DND-41 (cell line): Measurements from ENCODE around the gene ZKSCAN1.

ENCODE experiments used
- ATAC-seq: fragments of 200-7000 bp; cut with Tn5 transposase; 3 replicates; pipeline ENCODE4 v1.9.1; 2021; ENCODE audit warnings: low read depth; ENCODE audit not compliant: insufficient read depth
- DNase-seq: peaks from one replicate; pipeline ENCODE4 v3.0.0-alpha.2; 2020
- H2AFZ ChIP-seq: 2 replicates; pipeline ENCODE4 v1.6.0; 2012; ENCODE audit warnings: low read depth, low read length
- H3K27ac ChIP-seq: 2 replicates; pipeline ENCODE4 v1.5.1; 2012; ENCODE audit warnings: low read length, inconsistent platforms
- H3K27me3 ChIP-seq: fragments of 200-600 bp; sonication (generic); 2 replicates; pipeline ENCODE4 v1.6.0; 2012; ENCODE audit warnings: low read length, mild to moderate bottlenecking, inconsistent platforms; ENCODE audit not compliant: insufficient read depth, poor library complexity
- H3K36me3 ChIP-seq: 2 replicates; pipeline ENCODE4 v1.5.1; 2012; ENCODE audit warnings: low read length, inconsistent platforms; ENCODE audit not compliant: insufficient read depth
- H3K4me1 ChIP-seq: 2 replicates; pipeline ENCODE4 v1.5.1; 2012; ENCODE audit warnings: mild to moderate bottlenecking, low read length; ENCODE audit not compliant: insufficient read depth
- H3K4me2 ChIP-seq: 2 replicates; pipeline ENCODE4 v1.6.0; 2012; ENCODE audit warnings: mild to moderate bottlenecking, moderate library complexity, low read length, inconsistent platforms; ENCODE audit not compliant: insufficient read depth
- H3K4me3 ChIP-seq, 2 experiments: fragments of 200-600 bp in 1 of 2; shearing (Covaris generic) in 1 of 2; 2 replicates each; pipeline ENCODE4 v1.5.1; 2012 to 2016; ENCODE audit warnings: inconsistent platforms in 2 of 2, low read length in 2 of 2, mild to moderate bottlenecking in 2 of 2, low read depth in 1 of 2, moderate library complexity in 1 of 2
- H3K79me2 ChIP-seq: 2 replicates; pipeline ENCODE4 v1.6.0; 2012; ENCODE audit warnings: low read length, inconsistent platforms; ENCODE audit not compliant: insufficient read depth
- H3K9ac ChIP-seq: 2 replicates; pipeline ENCODE4 v1.6.0; 2012; ENCODE audit warnings: low read depth, mild to moderate bottlenecking, inconsistent platforms, low read length, moderate library complexity
- H3K9me3 ChIP-seq: 2 replicates; pipeline ENCODE4 v1.5.1; 2012; ENCODE audit warnings: low read length, moderate library complexity, mild to moderate bottlenecking, inconsistent platforms; ENCODE audit not compliant: insufficient read depth, severe bottlenecking
- H4K20me1 ChIP-seq: 2 replicates; pipeline ENCODE4 v1.6.0; 2012; ENCODE audit warnings: low read length; ENCODE audit not compliant: insufficient read depth
- EZH2 ChIP-seq: IDR thresholded peaks from 3 replicates; pipeline ENCODE4 v1.6.1; 2012; ENCODE audit warnings: borderline replicate concordance, low read depth, mild to moderate bottlenecking, moderate library complexity, low read length, inconsistent platforms; ENCODE audit not compliant: severe bottlenecking
- TF ChIP-seq, protein P1 (sequence below): IDR thresholded peaks from 2 replicates; pipeline ENCODE4 v1.5.1; 2012; ENCODE audit warnings: borderline replicate concordance, low read length, moderate library complexity, mild to moderate bottlenecking; ENCODE audit not compliant: poor library complexity, severe bottlenecking; ENCODE audit errors: extremely low read depth

Gene ZKSCAN1

DNA sequence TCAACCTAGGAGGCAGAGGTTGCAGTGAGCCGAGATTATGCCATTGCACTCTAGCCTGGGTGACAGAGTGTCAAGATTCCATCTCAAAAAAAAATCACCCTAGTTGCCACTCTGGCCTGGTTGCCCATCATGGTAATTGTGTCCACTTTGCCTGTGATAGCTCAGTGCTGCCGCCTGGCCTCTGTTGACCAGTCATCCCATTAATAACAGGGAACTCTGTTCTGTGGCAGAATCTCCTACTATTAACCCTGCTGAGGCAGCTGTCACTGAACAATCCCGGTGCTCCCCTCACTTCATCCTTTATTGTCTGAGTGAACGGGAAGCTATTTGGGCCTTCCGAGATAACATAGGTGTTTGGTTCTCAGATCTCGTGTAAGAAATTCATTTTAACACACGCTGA, 51.6 kb downstream of the ZKSCAN1 start:
- H3K9ac ChIP-seq: no peak overlapping the region
- no peaks in the 10 kb centered on the region for H3K79me2 ChIP-seq
- no peaks in the 10 kb centered on the region for H3K4me1 ChIP-seq
- no peaks in the 10 kb centered on the region for H4K20me1 ChIP-seq
- H3K36me3 ChIP-seq: peaks cover 65% of the 10 kb centered on the region
- no peak overlapping the region for H3K4me2 ChIP-seq
- no peak for DNase-seq
- no peaks in the 10 kb centered on the region for H3K27me3 ChIP-seq
- H3K27ac ChIP-seq: no peak overlapping the region
- no peak overlapping the region for H2AFZ ChIP-seq
- TF ChIP-seq, protein P1, sequence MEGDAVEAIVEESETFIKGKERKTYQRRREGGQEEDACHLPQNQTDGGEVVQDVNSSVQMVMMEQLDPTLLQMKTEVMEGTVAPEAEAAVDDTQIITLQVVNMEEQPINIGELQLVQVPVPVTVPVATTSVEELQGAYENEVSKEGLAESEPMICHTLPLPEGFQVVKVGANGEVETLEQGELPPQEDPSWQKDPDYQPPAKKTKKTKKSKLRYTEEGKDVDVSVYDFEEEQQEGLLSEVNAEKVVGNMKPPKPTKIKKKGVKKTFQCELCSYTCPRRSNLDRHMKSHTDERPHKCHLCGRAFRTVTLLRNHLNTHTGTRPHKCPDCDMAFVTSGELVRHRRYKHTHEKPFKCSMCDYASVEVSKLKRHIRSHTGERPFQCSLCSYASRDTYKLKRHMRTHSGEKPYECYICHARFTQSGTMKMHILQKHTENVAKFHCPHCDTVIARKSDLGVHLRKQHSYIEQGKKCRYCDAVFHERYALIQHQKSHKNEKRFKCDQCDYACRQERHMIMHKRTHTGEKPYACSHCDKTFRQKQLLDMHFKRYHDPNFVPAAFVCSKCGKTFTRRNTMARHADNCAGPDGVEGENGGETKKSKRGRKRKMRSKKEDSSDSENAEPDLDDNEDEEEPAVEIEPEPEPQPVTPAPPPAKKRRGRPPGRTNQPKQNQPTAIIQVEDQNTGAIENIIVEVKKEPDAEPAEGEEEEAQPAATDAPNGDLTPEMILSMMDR: no peak
- no peak for TF ChIP-seq EZH2
- 0 out of 3 replicates have a peak, but pooled peaks have one; percentile 11 for ATAC-seq
- H3K9me3 ChIP-seq: peaks cover 14% of the 10 kb centered on the region
- no peak overlapping the region for H3K4me3 ChIP-seq

DNA sequence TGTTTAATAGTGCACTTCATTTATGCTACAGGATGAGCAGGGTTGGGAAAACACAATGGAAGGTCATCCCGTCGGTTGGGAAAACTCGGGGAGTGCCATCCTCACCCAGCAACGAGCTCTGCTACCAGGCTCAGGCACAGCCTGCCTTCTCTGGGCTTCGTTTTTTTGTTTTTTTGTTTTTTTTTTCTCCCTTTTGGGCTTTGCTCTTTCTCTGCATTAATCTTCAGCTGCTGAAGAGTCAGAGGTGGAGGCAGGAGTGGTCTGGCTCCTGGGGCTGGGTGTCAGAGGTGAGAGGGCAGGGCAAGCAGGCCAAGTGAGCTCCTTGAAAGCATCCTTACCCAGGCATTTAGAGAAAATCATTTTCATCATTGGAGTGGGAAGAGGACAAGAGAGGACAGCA, 54.6 kb downstream of the ZKSCAN1 start:
- Histone ChIP-seq H3K9ac (no peak overlapping the region), H3K79me2 (peaks cover 5% of the 10 kb centered on the region; the same call in 1 of the 2 replicates), H3K4me1 (no peaks in the 10 kb centered on the region), H3K4me3 (no peak overlapping the region), H3K36me3 (peaks cover 77% of the 10 kb centered on the region), H3K9me3 (peaks cover 24% of the 10 kb centered on the region), H3K27me3 (no peaks in the 10 kb centered on the region), H3K27ac (no peak overlapping the region), H2AFZ (no peak overlapping the region), H3K4me2 (no peak overlapping the region), H4K20me1 (no peaks in the 10 kb centered on the region)
- DNase-seq (no peak), ATAC-seq (no peak)
- no peak for TF ChIP-seq EZH2

DNA sequence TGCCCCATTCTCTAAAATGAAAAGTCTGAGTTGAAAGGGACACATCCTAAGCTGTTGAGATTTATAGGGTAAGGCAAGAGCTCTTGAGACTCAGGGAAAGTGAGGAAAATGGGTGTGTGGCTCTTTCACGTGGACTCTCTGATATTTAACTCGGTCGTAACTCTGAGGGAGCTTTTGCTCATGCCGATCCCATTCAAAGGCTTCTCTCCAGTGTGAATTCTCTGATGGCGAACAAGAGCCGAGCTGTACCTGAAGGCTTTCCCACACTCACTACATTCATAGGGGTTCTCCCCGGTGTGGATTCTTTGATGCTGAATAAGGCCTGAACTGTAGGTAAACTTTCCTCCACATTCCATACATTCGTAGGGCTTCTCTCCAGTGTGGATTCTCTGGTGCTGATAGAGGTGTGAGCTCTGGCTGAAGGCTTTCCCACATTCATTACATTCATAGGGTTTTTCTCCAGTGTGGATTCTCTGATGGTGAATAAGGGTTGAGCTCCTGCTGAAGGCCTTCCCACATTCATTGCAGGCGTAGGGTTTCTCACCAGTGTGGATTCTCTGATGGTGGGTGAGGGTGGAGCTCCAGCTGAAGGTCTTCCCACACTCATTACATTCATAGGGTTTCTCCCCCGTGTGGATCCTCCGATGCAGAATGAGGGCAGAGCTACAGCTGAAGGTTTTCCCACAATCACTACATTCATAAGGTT, 55.8 kb downstream of the ZKSCAN1 start:
- no peaks in the 10 kb centered on the region for H3K27me3 ChIP-seq
- H3K4me3 ChIP-seq: no peak overlapping the region
- no peaks in the 10 kb centered on the region for H4K20me1 ChIP-seq
- DNase-seq (no peak), ATAC-seq (no peak)
- no peaks in the 10 kb centered on the region for H3K4me1 ChIP-seq
- H3K4me2 ChIP-seq: no peak overlapping the region
- H3K9ac ChIP-seq: no peak overlapping the region
- peaks cover 81% of the 10 kb centered on the region for H3K36me3 ChIP-seq
- H3K27ac ChIP-seq: no peak overlapping the region
- TF ChIP-seq, protein P1: no peak
- no peak for TF ChIP-seq EZH2
- peaks cover 24% of the 10 kb centered on the region for H3K9me3 ChIP-seq
- H2AFZ ChIP-seq: no peak overlapping the region
- peaks cover 17% of the 10 kb centered on the region for H3K79me2 ChIP-seq

DNA sequence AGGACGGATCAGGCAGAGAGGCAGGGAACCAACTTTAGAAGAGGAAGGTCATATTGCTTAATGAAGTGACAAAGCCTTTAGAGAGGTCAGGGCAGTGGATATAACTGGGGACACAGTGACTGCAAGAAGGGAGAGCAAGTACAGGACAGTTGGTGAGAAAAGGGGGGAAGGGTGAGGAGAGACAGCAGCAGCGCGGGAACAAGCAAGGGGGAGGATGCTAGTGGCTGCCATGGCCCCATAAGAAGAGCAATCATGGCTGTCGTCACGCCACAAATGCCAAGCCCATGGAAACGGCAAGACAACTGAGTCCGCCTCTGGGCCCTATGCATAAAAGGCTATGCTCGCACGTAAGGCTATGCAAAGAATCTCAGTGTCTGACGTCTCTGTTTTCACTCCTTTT, 57.1 kb downstream of the ZKSCAN1 start:
- H3K9me3 ChIP-seq: peaks cover 24% of the 10 kb centered on the region
- H3K36me3 ChIP-seq: peaks cover 87% of the 10 kb centered on the region
- TF ChIP-seq, protein P1: no peak
- TF ChIP-seq EZH2: no peak
- H3K4me1 ChIP-seq: no peaks in the 10 kb centered on the region
- no peak overlapping the region for H2AFZ ChIP-seq
- H3K4me3 ChIP-seq: no peak overlapping the region
- H3K9ac ChIP-seq: no peak overlapping the region
- H3K4me2 ChIP-seq: no peak overlapping the region
- ATAC-seq (no peak), DNase-seq (no peak)
- peaks cover 2% of the 10 kb centered on the region; the same call in 1 of the 2 replicates for H4K20me1 ChIP-seq
- H3K79me2 ChIP-seq: peaks cover 29% of the 10 kb centered on the region
- H3K27ac ChIP-seq: no peak overlapping the region
- no peaks in the 10 kb centered on the region for H3K27me3 ChIP-seq
